Measurements from ENCODE around the gene CASQ1. TPM values are rescaled to one million over a fixed set of nuclear protein-coding genes. Genes with fewer than 3 reads are reported as not detected.

The CASQ1 gene
- total RNA-seq, 1 experiment from 2014 or later, result not detected

GRCh38 chr1:160168016-160168415, 22.4 kb upstream of the CASQ1 start:
- DNase-seq (ENCODE audit: low read depth), result no peak

GRCh38 chr1:160168609-160169369, 21.6 kb upstream of the CASQ1 start:
- no peak for DNase-seq (ENCODE audit: low read depth)

GRCh38 chr1:160169553-160170399, 20.6 kb upstream of the CASQ1 start:
- peak; percentile 15 for DNase-seq (ENCODE audit: low read depth)

- DNase-seq (ENCODE audit: low read depth), result peak; percentile 56
These were observed 19.0 kb upstream of the CASQ1 start for GRCh38 chr1:160171354-160171753.

GRCh38 chr1:160171980-160172379, 18.4 kb upstream of the CASQ1 start:
- no peak for DNase-seq (ENCODE audit: low read depth)

- DNase-seq (ENCODE audit: low read depth), result no peak
These were observed 13.1 kb upstream of the CASQ1 start for GRCh38 chr1:160177231-160177630.

- DNase-seq (ENCODE audit: low read depth), result no peak
These were observed 12.7 kb upstream of the CASQ1 start for GRCh38 chr1:160177667-160178066.

- DNase-seq (ENCODE audit: low read depth), result no peak
These were observed 11.6 kb upstream of the CASQ1 start for GRCh38 chr1:160178731-160179130.

- no peak for DNase-seq (ENCODE audit: low read depth)
These were observed 11.0 kb upstream of the CASQ1 start for GRCh38 chr1:160179336-160179735.

- no peak for DNase-seq (ENCODE audit: low read depth)
These were observed 4.1 kb upstream of the CASQ1 start for GRCh38 chr1:160186246-160186645.

GRCh38 chr1:160186729-160187128, 3.6 kb upstream of the CASQ1 start:
- no peak for DNase-seq (ENCODE audit: low read depth)

- DNase-seq (ENCODE audit: low read depth), result no peak
These were observed 3.0 kb upstream of the CASQ1 start for GRCh38 chr1:160187407-160187806.

GRCh38 chr1:160188341-160188740, 2.0 kb upstream of the CASQ1 start:
- DNase-seq (ENCODE audit: low read depth), result no peak

- DNase-seq (ENCODE audit: low read depth), result no peak
These were observed 1.4 kb downstream of the CASQ1 start for GRCh38 chr1:160191756-160192155.

GRCh38 chr1:160192234-160192633, 1.9 kb downstream of the CASQ1 start:
- DNase-seq (ENCODE audit: low read depth), result no peak

- DNase-seq (ENCODE audit: low read depth), result peak; percentile 72
These were observed 2.9 kb downstream of the CASQ1 start for GRCh38 chr1:160193091-160193819.

- DNase-seq (ENCODE audit: low read depth), result no peak
These were observed 3.7 kb downstream of the CASQ1 start for GRCh38 chr1:160193832-160194736.

GRCh38 chr1:160194737-160195059, 4.3 kb downstream of the CASQ1 start:
- DNase-seq (ENCODE audit: low read depth), result no peak

GRCh38 chr1:160196143-160196542, 5.8 kb downstream of the CASQ1 start:
- DNase-seq (ENCODE audit: low read depth), result no peak

- no peak for DNase-seq (ENCODE audit: low read depth)
These were observed 6.9 kb downstream of the CASQ1 start for GRCh38 chr1:160197231-160197630.

- no peak for DNase-seq (ENCODE audit: low read depth)
These were observed 10.4 kb downstream of the CASQ1 start for GRCh38 chr1:160200786-160201185.

Measured in HT1080 (cell line).